Measurements from ENCODE around the gene OR52R1. TPM values are rescaled to one million over a fixed set of nuclear protein-coding genes. Genes with fewer than 3 reads are reported as not detected.

The OR52R1 gene
- total RNA-seq (ENCODE audit: low replicate concordance) = not detected in 2 replicates

GRCh38 chr11:4804280-4804679 lies at the start of gene OR52R1:
Gene OR52R1 (minus strand): TSS chr11:4804380. CDS start chr11:4804380, 0 bp downstream.

GRCh38 chr11:4848908-4849532 lies 44.8 kb upstream of the OR52R1 start, which contains the start of gene OR51S1:
Gene OR51S1 (minus strand): TSS chr11:4849208. CDS start chr11:4849208, 0 bp downstream.

GRCh38 chr11:4821021-4821420 lies 16.8 kb upstream of the OR52R1 start, which contains the start of gene OR51F2:
Gene OR51F2 (plus strand): TSS chr11:4821321. CDS start chr11:4821422, 101 bp downstream.

GRCh38 chr11:4769838-4770237 lies 34.3 kb downstream of the OR52R1 start, which contains the start of gene OR51F1:
Gene OR51F1 (minus strand): TSS chr11:4769938. CDS start chr11:4769938, 0 bp downstream.

Other genes starting within 250 kb of the OR52R1 start
- gene OR52I2, start 222.6 kb downstream of the OR52R1 start, total RNA-seq (ENCODE audit: low replicate concordance) = not detected in 2 replicates
- gene OR52I1, start 210.3 kb downstream of the OR52R1 start, total RNA-seq (ENCODE audit: low replicate concordance) = not detected in 2 replicates
- gene TRIM68, start 196.1 kb downstream of the OR52R1 start, total RNA-seq (ENCODE audit: low replicate concordance) = 6.2 and 9.5 TPM in 2 replicates
- not detected in 2 replicates for gene OR51D1, start 166.9 kb downstream of the OR52R1 start, total RNA-seq (ENCODE audit: low replicate concordance)
- gene OR51E1, start 160.4 kb downstream of the OR52R1 start, total RNA-seq (ENCODE audit: low replicate concordance) = not detected in 2 replicates
- gene OR51E2, start 106.5 kb downstream of the OR52R1 start, total RNA-seq (ENCODE audit: low replicate concordance) = under 0.01 TPM in 1 of 2 replicates, not detected in the other
- gene MMP26, start 99.6 kb downstream of the OR52R1 start, total RNA-seq (ENCODE audit: low replicate concordance) = not detected in 2 replicates
- not detected in 2 replicates for gene OR51F1, start 34.4 kb downstream of the OR52R1 start, total RNA-seq (ENCODE audit: low replicate concordance)
- gene OR51F2, start 16.9 kb upstream of the OR52R1 start, total RNA-seq (ENCODE audit: low replicate concordance) = not detected in 2 replicates
- not detected in 2 replicates for gene OR51S1, start 44.8 kb upstream of the OR52R1 start, total RNA-seq (ENCODE audit: low replicate concordance)
- gene OR51T1, start 77.5 kb upstream of the OR52R1 start, total RNA-seq (ENCODE audit: low replicate concordance) = not detected in 2 replicates
- gene OR51A7, start 99.4 kb upstream of the OR52R1 start, total RNA-seq (ENCODE audit: low replicate concordance) = not detected in 2 replicates
- gene OR51G2, start 115.0 kb upstream of the OR52R1 start, total RNA-seq (ENCODE audit: low replicate concordance) = not detected in 2 replicates
- not detected in 2 replicates for gene OR51G1, start 120.0 kb upstream of the OR52R1 start, total RNA-seq (ENCODE audit: low replicate concordance)
- gene OR51A4, start 143.2 kb upstream of the OR52R1 start, total RNA-seq (ENCODE audit: low replicate concordance) = not detected in 2 replicates
- gene OR51A2, start 151.3 kb upstream of the OR52R1 start, total RNA-seq (ENCODE audit: low replicate concordance) = not detected in 2 replicates
- gene OR51L1, start 190.5 kb upstream of the OR52R1 start, total RNA-seq (ENCODE audit: low replicate concordance) = not detected in 2 replicates
- gene OR52J3, start 242.1 kb upstream of the OR52R1 start, total RNA-seq (ENCODE audit: low replicate concordance) = not detected in 2 replicates